GM18858 (cell line): Measurements from ENCODE around the gene NBEA.
"Not testable (repeated sequence)": the region's sequence is repeated elsewhere in the genome, so short reads cannot be mapped to it uniquely, and the experiment has no call there.

Experiments
- ATAC-seq: cut with Tn5 transposase; IDR thresholded peaks from one replicate; pipeline ENCODE4 v1.9.1; 2021; ENCODE audit not compliant: unreplicated experiment

NBEA gene

DNA sequence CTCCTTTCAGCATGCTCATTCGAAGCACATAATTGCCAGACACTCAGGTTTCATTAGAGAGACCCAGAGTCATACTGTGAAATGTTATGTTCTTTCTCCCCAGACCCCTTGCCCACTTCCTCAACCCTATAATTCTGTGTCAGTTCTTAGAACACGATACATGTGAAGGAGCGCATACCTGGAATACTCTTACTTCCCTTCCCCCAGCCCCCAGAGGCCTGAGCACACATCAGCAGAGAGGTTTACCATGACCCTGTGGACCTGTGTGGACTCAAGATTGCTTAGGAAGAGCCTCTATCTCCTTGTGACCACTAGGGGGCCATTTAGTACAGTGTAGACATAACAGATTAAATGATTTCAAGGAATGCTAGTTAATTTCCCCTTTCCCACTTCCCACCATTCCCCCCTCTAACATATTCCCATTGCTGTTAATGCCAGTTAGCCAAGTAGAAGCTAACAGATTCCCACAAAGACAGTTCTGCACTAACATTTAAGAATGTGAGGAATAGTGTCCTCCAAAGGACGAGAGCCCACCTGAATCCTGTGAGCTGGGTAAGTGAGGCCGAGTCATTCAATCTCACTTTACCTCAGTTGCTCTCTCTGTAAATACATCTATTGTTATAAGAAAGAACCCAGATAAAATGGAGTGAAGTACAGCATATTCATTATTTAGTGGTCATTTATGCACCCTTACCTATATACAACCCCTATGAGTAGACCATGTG, 688.6 kb downstream of the NBEA start:
- ATAC-seq, result peak; percentile 91

DNA sequence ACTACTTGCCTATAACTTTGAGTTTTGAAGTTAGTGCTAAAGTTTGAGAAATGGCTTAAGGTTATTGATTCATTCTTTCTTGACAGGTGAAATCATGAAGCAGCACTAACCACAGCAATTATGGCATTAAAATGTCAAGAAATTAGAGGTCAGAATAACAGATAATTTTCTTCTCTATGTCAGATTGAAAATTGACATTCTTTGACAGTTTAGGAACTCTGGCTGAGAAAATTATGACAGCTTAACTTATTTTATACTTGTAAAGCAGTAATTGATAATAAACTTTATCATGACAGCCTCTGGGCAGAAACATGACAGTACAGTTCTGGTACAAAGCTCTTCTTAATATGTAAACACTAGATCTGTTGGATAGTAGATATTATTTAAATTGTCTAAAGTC, 689.6 kb downstream of the NBEA start:
- ATAC-seq, result no peak

DNA sequence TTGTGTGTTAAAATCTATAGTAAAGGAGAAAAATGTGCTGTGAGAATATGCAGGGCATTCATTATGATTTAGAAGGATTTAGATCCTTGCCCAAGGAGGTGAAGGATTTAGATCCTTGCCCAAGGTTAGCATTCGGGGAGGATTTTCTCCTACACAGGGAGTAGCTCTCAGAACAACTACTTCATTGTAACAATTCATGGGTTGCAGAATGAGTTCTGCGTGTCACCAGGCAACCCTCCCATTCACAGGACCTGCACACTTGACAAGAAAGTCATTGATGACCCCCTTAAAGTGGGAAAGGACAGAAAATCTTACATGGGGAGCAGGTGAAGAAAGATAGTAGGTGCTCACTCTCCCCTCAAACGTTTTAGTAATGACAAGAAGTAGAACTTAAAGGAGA, 701.6 kb downstream of the NBEA start:
- no peak for ATAC-seq

DNA sequence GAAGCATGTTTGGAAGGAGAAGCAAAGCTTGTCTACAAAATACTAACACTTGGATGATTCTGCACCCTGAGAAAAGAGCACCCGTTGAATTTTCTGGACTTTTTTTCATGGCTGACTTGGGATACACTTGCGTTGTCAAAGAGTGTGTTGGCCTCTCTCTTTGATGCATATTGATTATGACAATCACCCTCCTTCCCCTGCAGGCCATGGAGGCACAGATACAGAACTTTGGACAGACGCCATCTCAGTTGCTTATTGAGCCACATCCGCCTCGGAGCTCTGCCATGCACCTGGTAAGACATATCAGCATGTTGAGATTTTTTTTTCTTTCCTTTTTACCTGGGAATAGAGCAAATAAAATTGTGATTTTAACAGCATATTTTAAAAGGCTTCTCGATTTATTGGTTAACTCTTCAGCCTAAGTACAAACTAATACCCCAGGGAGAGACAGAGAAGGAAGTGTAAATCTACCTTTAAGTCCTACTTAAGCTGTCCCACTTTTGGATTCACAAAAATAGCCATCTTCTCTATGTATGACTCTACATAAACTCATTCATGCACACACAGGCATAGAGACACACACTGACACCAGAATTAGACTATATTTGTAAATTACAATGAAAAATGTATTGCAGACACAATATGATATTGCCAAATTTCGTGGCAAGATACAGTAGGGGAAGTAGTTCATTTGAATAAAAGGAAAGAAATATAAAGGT, 704.1 kb downstream of the NBEA start:
- ATAC-seq, result no peak

DNA sequence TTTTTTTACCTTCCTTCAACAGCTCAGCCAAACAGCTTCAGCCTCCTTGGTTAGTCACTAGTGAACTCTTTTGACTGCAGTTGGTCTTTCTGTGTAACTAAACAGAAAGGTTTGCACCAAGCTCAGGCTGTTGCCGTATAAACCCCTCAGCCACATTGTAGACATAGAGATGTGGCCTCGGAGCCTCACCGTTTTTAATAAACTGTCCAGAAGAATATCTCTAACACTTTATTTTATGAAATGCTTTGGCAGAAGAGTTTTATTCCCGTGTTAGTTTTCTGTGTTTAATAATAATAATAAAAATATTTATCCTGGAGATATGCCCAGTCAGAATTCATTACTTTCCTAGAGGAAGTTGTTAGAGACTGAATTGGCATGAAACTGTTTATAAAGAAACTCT, 706.1 kb downstream of the NBEA start:
- no peak for ATAC-seq

DNA sequence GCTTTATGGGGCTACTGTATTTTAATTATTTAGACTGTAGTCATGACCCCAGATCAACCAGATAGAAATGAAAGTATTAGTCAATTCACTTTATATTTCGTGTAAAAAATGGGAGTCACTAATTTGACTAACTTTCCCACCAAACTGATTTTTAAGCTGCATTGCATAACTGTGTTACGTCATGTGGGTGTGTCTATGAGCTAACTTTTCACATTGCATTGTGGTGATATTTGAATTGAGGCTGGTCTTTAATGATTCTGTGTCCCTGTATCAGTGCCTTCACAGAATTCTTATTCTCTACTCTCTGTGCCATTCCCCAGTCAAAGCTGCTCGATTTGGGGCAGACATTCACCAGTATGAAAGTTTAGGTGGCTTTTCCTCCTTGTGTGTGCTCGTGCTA, 707.1 kb downstream of the NBEA start:
- no peak for ATAC-seq

DNA sequence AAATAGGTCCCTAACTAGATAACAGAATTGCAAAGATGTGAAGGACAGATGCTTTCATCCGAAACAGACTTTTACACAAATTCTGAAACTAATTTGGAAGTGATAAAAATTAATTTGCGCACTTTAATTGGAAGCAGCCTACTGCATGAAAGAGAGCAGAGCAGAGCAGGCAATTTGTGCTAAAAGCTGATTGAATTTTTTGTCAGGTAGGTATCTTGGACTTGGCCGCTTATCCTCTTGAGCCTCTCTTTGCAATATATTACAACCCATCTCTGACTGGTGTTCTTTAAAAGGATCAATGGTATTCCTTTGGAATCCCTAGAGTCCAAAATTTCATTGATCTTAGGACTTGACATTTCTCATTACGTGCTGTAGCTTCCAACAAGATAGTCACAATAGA, 717.7 kb downstream of the NBEA start:
- no peak for ATAC-seq

DNA sequence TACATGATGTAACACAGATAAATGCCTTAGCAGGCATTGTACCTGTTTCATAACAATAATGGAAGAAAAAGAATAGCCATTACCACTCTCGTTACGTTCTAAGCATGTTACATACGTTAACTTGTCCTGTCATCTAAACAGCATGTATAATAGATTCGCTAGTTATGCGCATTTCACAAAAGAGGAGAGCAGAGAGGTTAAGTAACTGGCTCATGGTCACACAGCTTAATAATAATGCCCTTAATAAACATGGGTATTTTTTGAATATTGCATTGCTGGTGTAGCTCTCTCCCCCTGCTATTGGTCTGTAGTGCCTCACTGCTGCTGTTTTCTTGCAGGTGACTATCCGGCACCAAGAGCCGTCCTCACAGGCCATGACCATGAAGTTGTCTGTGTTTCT, 722.7 kb downstream of the NBEA start:
- no peak for ATAC-seq

DNA sequence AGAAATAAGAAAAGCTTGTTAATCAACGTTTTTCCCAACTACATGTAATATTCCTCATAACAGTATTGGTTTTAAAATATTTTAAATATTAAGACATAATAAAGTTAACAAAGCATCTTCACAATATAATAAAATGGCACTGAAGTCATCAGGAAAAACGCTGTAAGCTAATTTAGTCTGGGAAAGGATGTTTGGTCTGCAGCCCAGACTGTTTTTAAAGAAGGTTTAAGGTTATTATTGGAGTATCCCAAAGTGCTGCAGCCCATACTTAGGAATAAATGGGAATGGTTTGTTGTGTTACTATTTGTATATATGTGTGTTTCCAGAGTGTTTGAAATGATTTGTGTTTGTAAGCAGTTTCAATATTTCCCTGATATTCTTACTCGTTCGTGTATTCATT, 727.3 kb downstream of the NBEA start:
- ATAC-seq, result no peak

DNA sequence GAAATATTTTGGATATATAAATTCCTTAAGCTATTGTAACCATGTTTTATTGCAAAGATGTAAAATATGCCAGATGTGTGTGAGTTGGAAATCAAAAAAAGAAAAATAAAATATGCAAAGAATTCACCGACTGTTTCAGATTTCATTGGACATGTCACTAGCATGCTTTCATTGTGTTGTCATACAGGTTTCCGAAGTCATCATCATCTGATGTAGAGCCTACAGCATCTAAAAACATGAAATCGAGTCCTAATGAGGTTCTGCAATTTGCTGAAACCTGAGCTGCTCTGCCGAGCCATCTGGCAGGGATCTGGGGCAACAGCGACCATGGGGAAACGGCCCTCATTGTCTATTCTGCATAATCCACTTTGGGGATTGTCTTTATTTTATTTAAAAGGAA, 730.5 kb downstream of the NBEA start:
- ATAC-seq, result no peak

DNA sequence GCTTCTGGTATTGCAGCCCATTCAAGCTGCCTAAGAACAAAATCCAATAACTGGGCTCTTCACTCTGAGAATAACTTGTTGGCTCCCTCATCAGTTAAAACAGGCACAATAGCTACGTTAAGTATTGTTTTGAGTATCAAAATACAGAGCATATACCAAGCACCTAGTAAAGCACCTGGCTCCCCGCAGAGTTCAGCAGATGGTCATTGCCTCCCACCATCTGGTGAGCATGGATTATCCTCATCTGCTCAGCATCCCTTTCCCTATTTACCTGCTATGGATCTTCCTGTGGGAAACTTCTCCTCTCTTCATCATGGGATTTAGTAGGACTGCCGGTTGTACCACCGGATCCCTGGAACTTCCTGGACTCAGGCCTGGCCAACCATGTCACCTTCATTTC, 733.6 kb downstream of the NBEA start:
- no peak for ATAC-seq

DNA sequence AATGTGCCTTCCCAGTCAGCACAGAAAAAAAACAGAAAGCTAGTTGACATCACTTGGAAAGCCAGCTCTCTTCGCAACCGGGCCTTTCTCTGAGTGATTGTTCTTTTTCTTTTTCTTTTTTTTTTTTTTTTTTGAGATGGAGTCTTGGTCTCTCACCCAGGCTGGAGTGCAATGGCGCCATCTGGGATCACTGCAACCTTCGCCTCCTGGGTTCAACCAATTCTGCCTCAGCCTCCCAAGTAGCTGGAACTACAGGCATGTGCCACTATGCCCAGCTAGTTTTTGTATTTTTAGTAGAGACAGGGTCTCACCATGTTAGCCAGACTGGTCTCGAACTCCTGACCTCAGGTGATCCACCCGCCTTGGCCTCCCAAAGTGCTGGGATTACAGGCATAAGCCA, 735.8 kb downstream of the NBEA start:
- ATAC-seq, result not testable (repeated sequence)

DNA sequence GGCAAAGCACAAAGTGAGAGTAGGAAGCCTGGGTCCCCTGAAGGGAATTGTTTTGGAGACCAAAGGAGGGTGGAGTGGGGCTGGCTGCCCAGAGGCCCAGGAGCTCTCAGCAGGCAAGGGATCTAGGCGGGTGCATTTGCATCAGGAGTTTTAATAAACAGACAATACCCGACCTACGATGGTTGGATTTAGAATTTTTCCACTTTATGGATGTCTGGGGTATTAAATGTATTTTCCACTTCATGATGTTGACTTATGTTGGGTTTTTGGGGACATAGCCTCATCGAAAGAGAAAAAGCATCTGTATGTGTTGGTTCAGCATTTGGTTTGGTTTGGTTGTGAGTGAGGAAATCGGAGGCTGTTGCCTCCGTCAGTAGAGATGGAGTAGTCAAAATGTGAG, 739.6 kb downstream of the NBEA start:
- ATAC-seq, result no peak

DNA sequence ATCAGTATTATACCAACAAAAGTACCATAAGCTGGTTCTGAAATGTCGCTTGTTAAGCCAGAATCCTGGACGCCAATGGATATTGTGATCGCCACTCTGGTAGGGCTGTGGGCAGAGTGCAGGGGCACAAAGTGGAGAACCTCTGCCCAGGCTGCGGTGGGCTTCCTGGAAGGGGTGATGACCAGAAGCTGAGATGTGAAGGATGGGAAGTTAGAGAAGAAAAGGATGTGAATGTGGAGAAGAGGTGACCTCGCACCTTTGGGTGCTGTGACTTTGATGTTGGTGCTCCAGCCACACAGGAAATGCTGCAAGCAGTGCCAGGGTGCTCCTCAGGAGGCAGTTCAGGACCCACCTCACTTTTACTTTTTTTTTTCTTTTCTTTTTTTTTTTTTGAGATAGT, 742.4 kb downstream of the NBEA start:
- no peak for ATAC-seq

DNA sequence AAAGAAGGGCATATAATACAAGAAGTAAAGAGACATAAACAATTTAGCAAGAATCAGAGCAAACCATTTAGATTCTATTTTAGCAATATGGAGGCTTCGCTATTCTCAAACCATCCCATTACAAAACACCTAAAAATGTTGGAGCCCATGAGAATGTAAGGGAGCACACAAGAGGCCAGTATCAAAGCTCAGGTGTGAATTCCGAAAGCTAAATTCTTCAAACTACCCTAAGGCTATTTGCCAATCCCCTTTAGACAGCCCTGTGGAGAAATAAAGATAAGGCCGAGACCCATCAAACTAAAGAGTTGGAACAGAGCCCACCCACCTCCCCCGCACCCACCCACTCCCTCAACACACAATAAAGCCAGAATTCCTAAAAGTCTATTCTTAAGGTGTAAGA, 745.3 kb downstream of the NBEA start:
- ATAC-seq, result no peak

DNA sequence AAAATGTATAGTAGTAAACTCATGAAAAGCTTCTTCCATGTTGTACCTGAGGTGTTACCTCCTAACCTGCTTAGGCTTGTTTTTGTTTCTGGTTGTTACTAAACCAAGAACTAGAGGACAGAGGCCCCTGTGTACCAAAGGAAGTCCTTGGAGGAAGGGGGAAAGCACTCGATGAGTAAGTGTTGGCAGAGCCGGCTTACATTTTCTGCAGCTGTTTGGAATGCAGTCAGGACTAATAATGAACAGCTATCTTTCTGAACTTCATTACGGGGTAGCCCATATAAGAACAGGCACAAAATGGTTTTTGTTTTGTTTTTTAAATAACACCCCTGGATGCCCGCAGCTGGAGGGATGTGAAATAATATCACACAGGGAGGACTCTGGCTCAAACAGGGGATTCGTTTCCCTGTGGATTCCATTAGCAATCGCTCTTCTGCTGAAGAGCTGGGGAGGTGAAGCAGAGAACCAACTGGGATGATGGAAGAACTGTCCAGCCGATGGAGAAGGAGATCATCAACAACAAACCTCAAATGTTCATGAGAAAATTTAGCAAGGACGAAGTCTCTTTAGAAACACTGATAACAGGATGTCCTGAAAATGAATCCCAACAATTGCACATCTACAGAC, 748.6 kb downstream of the NBEA start:
- ATAC-seq, result no peak

DNA sequence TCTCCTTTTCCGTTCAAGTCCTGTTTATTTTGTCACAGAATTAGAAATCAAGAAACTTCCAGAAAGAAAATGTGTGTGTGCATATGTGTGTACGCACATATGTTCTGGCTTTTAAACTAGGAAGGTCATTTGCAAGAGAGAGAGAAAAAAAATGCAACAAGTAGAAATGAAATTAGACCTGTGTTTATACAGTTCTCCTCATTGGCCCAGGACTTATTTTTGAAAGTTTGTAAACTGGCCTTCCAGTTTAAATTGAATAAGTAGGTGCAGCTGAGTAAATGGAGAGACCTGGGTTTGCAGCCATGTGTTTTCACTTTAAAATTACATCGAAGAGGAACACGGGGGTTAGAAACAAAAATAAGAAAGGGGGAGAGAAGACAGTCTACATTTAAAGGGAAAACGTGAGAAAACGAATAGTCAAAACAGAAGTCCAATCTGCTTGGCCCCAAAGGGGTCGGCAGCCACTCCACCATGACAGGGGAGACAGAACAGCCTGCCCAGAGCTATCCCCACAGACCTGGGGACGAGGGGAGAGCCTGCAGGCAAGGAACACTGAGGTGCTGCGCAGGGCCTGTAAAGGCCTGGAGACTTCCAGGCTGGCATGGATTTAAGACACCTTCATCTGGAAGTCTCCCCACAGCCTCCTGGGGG, 751.2 kb downstream of the NBEA start:
- no peak for ATAC-seq

DNA sequence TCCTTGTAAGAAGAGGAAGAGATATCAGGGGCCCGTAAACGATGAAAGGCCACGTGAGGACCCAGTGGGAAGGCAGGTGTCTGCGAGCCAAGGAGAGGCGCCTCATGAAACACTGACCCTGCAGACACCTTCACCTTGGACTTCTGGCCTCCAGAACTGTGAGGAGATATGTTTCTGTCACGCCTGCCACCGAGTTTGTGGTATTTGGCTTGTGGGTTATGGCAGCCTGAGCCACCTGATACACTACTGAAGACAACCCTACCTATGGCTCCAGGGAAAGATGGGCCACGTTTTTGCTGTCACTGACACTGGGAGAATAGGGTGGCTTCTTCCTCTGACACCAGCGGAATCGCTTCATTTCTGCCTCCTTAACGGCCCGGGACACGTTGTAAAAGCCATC, 752.0 kb downstream of the NBEA start:
- ATAC-seq, result no peak

DNA sequence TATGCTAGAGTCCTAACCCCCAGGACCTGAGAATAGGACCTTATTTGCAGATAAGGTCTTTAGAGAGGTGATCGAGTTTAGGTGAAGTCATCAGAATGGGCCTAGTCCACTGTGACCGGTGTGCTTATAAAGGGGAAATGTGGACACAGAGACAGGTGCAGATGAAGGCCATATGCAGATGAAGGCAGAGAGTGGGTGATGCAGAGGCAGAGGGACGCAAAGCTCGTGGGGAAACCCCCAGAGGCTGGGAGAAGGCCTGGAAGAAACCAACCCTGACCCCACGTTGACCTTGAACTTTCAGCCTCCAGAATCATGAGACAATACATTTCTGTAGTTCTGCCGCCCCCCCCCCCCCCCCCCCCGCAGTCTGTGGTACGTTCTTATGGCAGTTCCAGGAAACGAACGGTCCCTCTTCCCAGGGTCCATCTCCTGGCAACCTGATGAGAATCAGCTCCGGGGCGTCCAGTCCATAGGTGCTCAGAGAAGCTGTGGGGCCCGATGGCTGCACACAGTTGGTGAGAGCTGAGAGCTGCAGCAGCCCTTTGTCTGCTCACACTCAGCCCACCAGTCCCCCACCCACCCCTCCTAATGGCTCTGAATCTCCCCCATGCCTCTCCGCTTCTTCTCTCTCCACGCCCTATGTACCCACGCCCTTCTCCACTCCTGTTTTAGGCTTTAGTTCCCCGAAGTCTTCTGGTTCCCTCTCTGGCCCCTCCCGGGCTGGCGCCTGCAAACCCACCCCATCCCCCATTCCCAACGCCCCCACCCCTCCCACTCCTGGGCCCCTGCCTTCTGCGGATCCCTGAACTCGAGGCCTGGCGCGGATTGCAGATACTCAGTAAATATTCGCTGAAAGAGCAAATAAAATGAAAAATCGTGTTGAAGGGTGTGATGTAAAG, 752.7 kb downstream of the NBEA start:
- ATAC-seq, result no peak

DNA sequence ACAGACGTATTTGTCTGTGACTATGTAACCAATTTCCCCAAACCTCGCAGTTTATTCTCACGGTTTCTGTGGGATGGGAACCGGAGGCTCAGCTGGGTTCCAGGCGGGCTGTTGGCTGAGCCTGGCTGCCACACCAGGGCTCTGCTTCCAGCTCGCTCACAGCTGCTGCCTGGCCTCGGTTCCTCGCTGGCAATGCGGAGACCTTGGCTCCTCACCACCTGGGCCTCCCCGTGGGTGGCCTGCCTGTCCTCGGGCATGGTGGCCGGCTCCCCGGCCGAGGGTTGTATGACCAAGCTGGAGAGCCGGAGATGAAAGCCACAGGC, 753.3 kb downstream of the NBEA start:
- no peak for ATAC-seq

DNA sequence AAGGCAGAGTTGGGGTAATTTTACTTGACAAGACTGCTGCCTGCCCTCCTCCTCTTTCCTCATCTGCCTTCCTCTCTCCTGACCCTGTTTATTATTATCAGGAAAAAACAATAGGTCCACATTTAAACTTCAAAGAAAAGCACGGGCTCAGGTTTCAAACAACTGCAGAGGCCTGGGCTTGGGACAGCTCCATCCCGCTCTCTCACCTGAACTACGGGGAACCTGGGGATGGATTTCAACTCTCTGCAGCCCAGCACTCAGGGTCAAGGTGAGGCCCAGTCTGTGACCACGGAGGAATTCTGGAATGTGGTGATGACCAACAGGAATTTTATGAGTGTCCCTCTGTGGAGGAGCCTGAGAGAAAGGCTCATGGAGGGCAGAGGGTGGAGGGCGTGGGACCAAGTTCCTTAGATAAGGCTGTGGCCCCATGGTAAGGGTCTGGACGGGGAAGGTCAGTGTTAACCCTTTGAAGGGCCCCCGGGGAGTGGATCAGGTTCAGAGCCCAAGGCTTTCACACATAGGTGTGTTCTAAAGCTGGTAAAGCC, 755.2 kb downstream of the NBEA start:
- no peak for ATAC-seq
